NCI-H187 treated with DMSO at 0.1 percent for 48 hours (cell line): ENCODE measurements around the gene TRAF3.
"Not testable (repeated sequence)": the region's sequence is repeated elsewhere in the genome, so short reads cannot be mapped to it uniquely, and the experiment has no call there.

ENCODE experiments used
- DNase-seq: peaks from one replicate; lab custom pipeline; 2025; lab: John Stamatoyannopoulos, UW

The TRAF3 gene

DNA sequence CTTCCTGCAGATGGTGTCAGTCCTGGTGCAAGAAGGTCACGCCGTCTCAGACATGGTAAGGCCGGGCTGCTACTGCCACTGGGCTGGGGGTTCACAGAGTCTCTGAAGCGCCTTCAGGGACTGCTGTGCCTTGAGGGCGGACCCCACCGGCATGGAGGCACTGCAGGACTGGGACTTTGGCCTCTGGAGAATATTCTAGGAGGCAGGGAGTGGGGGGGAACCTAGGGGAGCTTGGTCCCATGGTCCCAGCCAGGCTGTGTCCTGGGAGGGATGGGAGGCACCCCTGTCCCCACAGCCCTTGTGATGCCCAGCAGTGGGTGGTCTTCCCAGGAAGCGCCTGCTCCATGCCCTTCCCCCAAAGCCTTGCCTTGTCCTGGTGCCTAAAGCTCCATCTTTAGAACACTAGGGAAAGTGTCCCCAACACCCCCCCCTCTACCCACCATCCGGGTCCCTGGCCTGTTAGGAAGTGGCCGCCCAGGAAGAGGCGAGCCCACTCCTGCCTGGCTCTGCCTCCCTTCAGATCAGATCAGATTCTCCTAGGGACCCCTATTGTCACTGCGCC is 146.8 kb downstream of the TRAF3 start:
- DNase-seq: no peak

DNA sequence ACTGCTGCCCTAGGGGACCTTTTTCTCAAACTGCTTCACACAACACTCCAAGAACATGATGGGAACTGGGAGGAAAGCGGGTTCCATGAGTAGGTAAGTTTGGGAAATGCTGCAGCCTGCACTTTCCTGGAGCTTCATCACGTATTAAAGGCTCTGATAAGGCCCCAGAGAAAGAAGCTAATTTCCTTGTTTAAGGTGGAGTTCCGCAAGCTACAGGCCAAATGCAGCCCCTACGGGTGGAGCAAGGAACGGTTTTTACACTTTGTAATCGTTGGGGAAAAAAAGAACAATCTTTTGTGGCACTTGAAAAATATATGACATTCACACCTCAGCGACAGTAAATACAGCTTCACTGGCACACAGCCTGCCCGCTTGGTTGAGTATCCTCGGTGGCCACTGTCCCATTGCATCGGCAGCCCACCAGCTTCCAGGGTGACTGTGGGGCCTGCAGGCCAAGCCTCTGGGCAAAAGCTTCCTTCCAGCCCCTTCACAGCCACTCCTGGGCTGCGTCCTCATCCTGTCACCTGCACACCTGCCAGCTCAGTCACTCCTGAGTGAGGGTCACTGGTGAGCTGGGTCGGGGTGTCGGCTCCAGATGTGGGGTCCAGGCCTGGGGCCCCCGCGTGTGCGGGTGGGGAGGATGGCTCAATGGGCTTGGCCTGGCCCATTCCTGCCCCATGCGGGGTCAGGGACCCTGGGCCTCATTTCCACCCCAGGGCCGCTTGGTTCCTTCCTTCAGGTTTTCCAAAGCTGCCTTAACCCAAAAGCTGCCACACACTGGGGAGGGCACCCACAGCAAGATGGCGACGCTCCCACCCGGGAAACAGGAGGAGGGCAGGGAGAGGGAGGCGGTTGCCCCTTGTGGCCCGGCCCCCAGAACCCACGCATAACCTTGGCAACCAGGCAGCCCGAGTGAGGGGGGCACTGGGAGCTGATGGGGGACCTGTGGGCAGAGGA is 147.7 kb downstream of the TRAF3 start:
- DNase-seq: no peak

DNA sequence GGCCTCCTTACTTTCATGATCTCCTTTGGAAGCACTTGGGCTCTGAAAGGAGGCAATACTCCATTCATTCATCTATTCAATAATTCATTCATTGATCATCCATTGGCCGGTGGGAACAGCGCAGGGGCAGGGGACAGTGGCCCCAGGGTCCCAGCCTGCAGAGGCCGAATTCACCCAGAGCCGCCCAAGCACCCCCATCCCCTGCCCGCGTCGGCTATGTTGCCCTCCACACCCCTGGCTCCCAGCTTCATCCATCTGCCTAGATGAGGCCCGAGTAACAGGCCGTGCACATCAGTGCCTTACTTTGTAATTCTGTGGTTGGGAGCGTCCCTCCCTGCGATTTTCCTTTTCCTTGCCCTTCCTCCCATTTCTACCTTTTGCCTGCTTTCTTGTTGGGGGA is 148.4 kb downstream of the TRAF3 start:
- DNase-seq: no peak

DNA sequence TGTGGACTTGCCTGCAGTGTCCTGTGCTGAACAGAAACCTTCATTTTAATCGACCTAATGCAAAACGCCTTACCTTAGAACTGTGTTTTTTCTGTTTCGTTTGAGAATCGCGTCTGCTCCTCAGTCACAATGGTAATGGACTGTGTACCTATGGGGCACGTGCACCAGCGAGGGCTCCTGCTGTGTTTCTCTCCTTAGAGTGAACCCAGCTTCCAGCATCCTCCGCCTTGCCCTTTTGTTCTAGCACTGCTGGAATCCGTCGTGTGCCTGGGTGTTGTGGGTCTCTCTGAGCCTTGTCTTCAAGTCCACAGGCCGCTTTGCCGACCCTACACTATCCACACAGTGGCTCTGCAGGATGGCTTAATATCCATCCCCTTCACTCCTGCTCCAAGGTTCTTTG is 148.9 kb downstream of the TRAF3 start:
- DNase-seq: no peak

DNA sequence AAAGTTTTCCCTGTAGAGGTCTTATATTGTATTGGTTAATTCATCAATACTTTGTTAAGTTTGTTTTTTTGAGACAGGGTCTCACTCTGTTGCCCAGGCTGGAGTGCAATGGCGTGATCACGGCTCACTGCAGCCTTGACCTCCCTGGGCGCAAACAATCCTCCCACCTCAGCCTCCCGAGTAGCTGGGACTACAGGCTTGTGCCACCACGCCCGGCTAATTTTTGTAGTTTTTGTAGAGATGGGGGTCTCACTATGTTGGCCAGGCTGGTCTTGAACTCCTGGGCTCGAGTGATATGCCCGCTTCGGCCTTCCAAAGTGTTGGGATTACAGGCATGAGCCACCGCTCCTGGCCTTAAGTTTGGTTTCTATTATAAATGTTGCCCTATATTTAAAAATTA is 149.6 kb downstream of the TRAF3 start:
- not testable (repeated sequence) for DNase-seq

DNA sequence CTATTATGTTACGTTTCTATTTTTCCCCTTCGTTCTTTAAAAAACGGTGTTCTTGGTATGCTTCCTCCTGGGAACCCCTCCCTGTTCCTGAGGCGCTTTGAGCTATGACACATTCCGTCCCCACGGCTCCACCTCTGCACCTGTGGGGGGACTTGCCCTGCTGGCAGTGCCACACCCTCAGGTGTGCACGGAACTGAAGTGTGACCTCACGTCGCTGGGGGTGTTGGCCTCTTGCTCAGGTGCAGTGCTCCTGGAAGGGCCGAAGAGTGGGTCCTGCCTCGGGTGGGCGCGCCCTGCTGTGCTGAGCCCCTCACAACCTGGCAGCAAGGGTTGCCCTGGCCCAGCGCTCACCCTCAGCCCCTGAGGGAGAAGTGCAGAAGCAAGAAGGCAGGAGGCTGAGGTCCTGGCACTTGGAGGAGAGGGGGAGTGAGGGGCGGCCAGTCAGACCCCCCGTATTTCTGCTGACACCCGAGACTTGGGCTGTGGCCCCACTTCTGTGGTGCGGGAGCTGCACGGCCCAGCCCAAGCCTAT is 150.2 kb downstream of the TRAF3 start:
- DNase-seq: no peak

DNA sequence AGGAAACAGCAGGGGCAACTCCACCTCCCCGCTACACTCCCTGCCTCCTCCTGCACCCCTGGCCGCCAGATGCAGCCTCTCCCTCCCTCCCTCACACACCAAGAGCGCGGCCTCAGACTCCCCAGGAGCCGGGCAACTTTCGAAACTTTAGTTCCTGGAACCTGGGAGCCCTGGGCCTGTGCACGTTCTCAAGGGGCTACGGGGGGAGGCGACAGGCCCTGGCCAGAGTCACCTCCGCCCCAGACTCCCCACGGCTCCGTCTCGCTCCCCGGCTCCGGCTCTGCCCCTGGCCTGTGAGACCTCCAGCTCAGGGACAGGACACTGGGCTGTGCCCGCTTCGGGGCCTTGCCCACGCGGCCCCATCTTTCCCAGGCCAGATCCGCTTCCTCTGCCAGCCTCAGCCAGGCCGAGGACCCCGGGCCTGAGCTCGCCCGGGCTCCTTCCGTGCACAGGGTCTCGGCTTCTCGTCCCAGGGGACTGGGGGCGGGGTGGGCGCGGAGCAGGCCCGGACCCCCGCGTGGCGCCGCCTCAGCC is 150.7 kb downstream of the TRAF3 start:
- no peak for DNase-seq

DNA sequence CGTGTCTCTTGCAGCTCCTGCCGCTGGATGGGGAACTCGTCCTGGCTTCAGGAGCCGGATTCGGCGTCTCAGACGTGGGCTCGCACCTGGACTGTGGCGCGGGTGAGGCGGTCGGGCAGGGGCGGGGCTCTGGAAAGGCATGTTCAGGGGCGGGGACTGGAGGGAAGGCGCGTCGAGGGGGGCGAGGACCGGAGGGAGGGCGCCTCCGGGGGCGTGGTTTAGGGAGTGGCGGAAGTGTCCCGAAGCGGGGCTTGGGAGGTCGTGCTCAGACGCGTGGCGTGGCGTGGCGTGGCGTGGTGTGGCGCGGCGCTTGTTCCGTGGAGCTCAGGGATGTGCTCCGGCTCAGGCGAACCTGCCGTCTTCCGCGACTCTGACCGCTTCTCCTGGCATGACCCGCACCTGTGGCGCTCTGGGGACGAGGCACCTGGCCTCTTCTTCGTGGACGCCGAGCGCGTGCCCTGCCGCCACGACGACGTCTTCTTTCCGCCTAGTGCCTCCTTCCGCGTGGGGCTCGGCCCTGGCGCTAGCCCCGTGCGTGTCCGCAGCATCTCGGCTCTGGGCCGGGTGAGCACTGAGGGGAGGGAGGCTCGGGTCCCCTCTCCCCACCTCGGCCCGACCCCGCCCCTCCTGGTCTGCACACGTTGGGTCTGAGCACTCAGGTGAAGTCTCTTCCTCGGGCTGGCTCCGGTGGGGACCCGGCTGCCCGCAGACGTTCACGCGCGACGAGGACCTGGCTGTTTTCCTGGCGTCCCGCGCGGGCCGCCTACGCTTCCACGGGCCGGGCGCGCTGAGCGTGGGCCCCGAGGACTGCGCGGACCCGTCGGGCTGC is 151.4 kb downstream of the TRAF3 start:
- DNase-seq: peak; percentile 15

DNA sequence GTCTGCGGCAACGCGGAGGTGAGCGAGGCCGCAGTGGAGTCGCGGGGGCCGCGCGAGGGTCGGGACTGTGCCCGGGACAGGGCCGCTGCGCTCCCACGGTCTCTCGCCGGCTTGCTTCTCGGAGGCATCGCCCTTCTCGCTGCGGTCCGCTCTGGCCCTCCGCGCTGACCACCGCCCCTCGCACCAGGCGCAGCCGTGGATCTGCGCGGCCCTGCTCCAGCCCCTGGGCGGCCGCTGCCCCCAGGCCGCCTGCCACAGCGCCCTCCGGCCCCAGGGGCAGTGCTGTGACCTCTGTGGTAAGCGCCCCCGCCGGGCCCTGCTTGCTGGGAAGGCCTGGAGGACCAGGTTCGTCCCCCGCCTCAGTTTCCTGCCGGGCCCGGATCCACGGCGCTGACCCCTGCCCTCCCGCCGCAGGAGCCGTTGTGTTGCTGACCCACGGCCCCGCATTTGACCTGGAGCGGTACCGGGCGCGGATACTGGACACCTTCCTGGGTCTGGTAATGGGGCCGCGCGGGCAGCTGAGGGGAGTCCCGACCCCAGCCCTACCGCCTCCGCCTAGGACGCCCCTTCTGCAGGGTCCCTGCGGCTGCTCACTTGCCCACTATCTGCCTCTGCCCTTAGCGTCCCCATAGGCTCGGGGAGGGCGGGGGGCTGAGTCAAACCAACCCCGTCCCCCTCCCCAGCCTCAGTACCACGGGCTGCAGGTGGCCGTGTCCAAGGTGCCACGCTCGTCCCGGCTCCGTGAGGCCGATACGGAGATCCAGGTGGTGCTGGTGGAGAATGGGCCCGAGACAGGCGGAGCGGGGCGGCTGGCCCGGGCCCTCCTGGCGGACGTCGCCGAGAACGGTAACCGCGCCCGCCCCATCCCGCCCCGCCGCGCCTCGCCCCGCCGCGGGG is 152.2 kb downstream of the TRAF3 start:
- no peak for DNase-seq

DNA sequence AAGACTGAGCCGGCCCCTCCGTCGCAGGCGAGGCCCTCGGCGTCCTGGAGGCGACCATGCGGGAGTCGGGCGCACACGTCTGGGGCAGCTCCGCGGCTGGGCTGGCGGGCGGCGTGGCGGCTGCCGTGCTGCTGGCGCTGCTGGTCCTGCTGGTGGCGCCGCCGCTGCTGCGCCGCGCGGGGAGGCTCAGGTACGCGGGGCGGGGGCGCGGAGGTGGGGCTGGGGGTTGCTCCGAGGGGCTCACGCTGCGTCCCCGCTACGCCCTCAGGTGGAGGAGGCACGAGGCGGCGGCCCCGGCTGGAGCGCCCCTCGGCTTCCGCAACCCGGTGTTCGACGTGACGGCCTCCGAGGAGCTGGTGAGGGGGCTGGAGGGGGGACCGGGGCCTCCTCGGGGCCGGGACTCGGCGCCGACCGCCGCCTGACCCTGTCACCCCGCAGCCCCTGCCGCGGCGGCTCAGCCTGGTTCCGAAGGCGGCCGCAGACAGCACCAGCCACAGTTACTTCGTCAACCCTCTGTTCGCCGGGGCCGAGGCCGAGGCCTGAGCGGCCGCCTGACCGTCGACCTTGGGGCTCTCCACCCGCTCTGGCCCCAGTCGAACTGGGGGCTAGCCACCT is 153.0 kb downstream of the TRAF3 start:
- DNase-seq: no peak

DNA sequence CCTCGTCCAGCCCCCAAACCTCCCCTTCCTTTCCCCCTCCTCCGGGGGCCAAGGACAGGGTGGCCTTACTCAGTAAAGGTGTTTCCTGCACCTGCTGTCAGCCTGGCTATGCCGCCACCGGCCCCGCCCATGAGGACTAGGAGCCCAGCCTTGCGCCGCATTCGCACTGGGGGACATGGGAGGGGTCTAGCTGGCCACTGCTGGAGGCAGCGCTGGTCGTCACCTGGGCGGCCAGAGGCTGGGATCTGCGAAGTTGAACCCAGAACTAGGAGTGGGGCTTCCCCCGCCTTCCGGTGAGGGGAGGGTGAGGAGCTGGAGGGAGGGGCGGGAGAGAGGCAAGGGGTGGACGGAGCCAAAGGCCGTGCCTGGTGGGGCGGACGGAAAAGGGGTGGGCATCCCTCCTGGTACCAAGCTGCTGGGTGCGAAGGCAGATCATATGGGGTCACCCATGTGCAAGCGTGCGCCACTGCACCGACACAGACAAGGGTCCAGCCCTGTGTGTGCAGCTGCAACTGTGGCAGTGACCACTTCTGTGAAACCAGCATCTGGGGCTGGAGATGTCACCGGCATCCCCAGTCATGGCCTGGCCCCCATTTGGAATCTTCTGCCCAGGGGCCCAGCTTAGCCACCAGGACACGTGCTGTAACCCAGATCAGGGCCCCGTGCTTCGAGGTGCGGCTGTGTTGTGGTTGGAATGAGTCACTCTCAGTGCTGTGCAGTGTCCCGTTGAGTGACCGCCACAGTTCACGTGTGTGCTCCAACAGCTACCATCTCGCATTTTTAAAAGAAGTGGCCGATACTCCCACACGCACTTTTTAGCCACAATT is 153.7 kb downstream of the TRAF3 start:
- no peak for DNase-seq

DNA sequence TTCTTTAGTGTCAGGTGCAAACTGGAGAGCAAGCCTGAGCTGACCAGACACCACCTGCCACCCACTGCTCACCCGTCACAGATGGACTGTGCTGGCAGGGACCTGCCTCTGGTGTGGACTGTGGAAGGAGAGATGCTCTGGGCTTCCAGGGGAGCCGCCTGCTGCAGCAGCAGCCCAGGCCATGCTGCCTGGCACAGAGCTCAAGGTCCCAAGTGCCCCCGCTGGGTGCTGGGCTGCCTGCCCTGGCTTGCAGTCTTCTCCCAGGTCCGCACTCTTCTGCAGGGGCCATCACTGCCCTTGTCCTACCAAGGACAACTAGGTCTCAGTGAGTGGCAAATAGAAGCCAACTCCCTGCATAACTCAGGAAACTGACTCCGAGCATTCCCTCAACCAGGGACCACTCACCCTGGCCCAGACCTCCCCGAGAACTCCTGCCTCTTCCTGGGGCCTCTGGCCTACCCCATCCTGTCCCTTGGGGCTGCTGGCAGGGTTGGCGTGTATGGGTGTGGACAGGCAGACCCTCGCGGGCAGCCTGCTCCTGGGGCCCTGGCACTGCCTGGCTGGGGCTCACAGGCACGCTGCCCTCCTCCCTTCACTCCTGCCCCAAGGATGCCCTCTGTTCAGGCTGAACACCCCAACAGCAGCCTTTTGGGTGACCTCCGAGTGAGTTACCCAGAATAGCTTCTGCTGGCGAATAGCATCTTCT is 154.5 kb downstream of the TRAF3 start:
- DNase-seq: no peak

DNA sequence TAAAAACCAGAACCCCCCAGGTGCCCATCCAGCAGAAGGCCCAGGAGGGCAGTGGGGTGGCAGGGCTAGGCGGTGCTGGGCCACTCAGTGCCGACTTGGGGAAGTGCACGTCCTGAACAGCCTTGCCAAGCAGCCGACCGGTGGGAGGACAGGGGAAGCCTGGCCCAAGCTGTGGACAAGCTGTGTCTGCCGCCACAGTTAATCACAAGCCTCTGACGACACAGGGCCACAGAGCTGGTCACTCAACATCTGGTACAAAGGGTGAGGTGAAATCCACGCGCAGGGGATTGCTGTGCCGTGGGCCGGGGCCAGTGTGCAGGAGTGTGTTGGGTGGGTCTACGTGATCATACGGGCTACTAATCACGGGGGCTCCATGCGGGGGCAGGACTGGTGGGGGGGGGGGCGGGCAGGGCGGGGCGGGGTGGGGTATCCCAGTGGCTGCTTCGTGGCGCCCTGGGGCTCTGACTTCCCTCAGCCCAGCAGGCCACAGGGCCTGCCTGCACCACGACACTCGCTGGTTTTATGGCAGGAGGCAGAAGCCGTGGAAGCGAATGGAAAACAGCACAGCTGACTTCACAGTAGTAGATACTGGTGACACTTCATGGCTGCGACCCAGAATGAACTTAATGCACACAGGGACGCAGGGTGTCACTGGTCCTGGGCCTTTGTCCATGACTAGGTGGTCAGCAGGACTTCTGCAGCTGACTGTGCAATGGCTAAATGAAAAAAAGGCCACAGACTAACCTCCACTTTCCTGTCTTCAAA is 155.4 kb downstream of the TRAF3 start:
- no peak for DNase-seq

DNA sequence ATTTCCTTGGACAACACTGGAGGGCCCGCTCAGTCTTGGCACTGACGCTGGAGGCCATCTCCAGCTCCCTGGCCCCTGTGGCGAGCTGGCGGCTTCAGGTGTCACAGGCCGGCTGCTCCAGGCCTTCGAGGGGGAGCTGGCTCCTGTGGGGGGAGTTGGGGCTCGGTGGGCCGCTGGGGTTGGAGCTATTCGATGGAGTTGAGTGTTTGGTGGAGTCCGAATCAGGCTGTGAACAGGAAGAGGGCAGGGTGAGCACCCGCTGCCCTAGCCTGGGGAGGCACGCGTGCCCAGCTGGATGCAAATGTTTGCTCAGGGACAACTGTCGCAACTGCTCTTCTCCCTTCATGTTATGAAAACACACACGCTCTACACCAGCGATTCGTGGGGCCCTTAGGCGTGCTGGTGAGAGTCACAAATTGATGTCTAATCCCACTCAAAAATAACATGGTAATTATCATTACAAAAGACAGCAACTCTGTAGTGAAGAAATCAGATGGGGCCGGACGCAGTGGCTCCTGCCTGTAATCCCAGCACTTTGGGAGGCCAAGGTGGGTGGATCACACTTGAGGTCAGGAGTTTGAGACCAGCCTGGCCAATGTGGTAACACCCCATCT is 156.5 kb downstream of the TRAF3 start:
- no peak for DNase-seq

DNA sequence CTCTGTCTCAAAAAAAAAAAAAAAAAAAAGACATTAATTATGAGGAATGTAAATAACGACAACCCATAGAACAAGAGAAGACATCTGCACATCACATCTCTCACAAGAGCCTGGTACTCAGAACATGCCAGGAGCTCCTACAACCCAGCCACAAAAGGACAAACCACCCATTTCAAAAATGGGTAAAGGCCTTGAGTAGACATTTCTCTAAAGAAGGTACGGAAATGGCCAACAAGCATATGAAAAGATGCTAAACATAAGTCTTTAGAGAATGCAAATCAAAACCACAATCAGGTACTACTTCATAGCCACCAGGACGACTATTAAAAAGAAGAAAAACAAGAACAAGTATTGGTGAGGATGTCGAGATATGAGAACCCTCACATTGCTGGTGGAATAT is 158.5 kb downstream of the TRAF3 start:
- no peak for DNase-seq

DNA sequence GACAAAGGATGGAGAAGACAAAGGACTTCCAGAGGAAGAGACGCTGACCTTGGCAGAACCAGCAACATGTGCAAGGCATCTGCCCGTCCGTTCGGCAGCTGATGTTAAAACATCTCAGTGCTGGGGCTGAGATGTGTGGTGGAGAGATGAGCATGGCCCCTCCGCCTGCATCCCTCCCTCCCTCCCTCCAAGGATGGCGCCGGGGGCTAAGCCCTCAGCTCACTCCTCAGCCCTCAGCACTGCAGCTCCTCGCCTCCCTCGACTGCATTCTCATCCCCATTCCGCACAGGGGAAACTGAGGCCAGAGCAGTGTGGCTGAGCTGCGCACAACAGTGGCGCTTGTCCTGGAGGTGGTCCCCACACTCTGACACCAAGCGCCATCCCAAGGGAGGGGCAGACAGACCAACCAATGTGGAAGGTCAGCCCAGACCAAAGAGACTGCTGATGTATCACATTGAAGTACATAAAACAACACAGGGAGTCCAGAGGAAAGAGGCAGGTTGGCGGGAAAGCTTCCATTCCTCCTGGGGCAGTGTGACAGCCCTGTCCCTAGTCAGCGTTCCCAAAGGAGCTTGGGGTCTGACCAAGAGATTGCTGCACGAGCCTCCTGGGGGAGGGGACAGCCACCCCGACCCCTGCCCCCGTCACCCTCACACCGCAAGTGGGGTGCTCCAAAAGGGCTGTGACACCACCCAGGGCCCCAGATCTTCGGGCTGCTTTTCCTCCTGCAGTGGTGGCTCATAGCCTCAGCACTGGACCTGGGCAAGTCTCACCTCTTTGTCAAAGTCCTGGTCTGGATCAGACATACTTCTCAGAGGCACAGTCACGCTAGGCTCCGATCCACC is 160.3 kb downstream of the TRAF3 start:
- no peak for DNase-seq

DNA sequence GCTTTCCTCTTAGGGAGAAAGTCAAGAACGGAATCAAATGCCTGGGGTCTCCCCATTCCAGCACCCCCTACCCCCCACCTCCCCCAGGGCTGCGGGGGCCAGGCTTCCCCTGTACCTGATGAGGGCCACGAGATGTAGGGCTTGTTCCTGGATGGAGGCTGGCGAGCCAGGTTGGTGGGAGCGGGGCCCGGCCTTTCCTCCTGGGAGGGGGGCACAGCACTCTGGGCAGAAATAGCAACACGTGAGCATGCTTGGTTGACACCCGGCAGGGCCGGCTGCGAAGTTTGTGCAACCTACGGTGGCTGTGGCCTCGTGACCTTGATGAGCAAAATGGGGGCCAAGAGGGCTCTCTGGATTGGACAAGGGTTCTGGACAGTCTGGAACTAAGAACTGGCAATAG is 160.9 kb downstream of the TRAF3 start:
- no peak for DNase-seq
